Hippocampal formation (tissue), 2 donors: ENCODE data around the gene SEMA5A.

ENCODE experiments used
- DNase-seq, 2 donors: peaks; one replicate each; lab custom pipeline; 2025; lab: John Stamatoyannopoulos, UW

The SEMA5A gene

GRCh38 chr5:9115093-9115492, 430.8 kb downstream of the SEMA5A start:
- no peak for DNase-seq

GRCh38 chr5:9112520-9113291, 433.2 kb downstream of the SEMA5A start:
- DNase-seq: no peak

DNA sequence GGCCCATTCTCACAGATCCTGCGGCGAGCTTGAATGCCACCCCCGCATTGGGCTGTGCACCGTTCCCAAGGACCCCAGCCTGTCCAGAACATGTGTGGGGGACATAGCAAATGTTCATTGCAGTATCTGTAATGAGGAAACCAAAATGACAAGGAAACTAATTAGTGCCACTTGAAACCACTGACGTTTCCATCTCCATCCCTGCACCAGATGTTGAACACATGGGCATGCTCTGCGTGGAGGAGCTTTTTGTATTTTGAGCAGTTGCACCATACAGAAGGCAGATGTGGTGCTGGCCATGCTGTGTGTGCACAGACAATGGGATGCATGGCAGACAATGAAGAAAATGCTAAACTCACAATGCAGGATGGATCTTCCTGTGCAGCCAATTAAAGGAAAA, 437.7 kb downstream of the SEMA5A start:
- no peak for DNase-seq

GRCh38 chr5:9105851-9106250, 440.0 kb downstream of the SEMA5A start:
- DNase-seq: no peak

- DNase-seq: no peak
Measured at GRCh38 chr5:9104571-9105339, 441.1 kb downstream of the SEMA5A start.

DNA sequence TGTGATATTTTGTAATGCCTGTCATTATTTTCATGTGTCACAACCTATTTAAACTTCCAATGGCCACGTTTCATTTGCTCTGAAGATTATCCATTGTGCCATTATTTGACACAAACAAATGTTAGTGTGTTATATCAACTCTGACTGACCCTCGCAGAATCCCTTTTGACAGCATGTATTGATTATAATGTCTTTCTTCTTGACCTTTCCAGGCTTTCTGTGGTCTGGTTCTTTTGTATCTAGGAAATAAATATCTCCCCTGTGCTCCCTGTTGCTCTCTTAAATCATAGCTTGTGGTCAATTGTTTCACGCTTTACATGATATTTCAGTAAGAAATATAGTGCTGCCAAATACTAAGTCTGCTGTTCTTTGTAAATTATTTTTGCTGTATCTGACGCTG, 442.6 kb downstream of the SEMA5A start:
- DNase-seq: no peak

DNA sequence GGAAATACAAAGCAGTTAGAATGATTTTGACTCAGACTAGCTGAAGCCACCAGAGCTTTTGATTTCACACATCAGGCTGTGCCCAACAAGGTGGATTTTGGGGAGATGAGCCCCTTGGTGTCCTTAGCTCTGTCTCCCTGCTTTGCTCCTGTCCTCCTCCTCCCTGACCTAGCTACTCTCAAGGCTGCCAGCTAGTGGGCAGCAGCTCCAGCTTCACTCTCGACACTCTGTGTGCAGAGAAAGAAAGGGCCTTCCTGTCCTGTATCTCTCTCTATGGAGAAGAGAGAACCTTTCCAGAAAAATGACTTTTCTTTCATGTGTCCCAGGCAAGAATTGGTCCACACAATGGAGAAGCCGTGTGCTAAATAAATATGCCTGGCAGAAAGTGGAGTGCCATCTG, 446.2 kb downstream of the SEMA5A start:
- no peak for DNase-seq

GRCh38 chr5:9098990-9099389, 446.9 kb downstream of the SEMA5A start:
- DNase-seq: no peak

GRCh38 chr5:9094582-9094981, 451.3 kb downstream of the SEMA5A start:
- no peak for DNase-seq

DNA sequence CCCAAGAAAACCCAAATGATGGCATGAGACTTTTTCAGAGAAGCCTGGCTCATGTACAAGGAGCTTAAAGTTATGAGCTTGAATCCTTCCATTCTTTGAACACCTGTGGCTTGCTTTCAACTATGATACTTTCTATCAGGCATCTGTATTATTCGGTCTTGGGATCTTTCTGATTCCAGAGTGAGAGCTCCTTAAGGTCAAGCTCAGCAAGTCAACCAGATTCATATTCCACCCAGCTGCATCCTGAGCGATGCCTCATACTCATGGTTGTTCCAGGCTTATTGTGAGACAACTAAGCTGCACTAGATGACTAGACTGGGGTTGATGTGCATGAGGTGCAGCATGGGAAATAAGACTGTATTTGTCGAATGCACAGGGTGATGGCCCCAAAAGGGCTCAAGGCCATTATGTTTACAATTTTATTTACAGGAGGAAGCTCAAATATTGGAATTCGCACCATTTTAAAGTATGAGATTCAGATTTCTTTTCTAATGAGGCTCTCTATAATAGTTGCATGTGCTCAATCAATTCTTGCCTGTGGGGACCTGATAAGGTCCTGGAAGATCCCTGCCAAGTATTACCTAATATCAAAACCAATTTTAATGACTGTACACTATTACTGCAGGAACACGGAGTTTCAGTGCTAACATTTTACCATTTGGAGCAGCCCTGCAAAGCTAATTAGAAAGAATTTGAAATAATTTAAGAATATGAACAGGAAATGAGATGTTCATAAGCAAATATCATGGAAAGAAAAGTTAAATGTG, 453.8 kb downstream of the SEMA5A start:
- DNase-seq: no peak

DNA sequence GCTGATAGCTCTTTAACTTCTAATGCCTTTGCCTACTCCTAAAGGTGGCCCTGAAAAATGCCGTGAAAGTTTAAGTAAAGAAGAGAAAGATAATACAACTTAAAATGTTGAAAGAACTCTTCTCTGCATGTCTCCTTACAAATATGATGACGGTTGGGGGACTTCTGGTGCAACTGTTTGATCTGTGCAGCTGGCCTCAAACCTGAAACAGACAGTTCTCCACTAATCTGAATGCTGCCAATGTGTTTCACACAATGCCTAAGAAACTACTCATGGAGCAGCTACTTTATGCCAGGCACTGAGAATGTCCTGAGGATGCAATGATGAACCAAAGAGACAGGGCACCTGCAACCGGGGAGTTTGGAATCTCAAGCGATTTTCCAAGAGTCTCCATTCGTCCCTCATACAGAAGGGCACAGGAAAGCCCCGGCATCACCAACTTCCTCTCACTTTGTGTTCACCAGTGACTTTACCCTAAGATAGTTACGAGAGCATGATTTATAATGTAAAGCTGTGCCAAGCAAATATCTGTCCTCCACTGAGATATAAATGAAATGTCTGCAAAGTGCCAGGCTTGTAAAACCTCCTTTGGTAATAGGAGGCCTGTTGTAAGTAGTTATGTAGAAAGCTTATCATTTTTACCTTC, 455.4 kb downstream of the SEMA5A start:
- no peak for DNase-seq

- DNase-seq: no peak
Measured at GRCh38 chr5:9089893-9090292, 456.0 kb downstream of the SEMA5A start.

DNA sequence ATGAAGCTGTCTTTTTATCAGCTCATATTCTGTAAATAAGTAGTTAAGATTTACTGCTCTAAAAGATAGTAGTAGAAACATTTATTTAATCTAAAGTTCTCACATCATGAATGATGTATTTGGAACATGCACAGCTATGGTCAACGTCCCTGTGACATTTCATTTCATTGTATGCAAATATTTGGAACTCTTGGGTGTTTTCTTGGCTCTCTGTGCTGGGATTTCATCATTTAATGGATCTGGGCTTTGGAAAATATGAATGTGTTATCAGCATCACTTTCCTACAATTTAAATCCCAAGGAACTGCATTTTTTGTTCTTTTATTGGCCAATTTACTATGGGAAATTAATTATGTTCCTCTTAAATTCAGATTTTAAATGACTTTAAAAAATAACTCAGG, 462.9 kb downstream of the SEMA5A start:
- DNase-seq: no peak

DNA sequence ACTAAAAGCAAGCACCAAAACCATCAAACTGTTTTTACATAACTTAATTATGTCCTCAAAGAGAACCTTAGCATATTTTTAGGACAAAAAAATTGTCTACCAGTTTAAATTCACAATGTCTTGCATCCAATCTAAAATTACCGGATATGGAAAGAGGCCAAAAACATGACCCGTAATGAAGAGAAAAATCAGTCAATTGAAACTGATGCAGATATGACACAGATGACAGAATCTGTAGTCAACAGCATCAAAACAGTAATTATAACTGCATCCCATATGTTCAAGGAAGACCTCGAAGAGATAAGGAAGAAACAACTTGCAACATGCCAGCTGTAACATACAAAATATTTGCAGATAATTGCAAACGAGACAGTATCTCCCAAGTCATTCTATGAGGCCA, 473.2 kb downstream of the SEMA5A start:
- no peak for DNase-seq

GRCh38 chr5:9071524-9071923, 474.4 kb downstream of the SEMA5A start:
- DNase-seq: no peak

GRCh38 chr5:9071074-9071473, 474.8 kb downstream of the SEMA5A start:
- no peak for DNase-seq

- no peak for DNase-seq
Measured at GRCh38 chr5:9069650-9070049, 476.2 kb downstream of the SEMA5A start.

DNA sequence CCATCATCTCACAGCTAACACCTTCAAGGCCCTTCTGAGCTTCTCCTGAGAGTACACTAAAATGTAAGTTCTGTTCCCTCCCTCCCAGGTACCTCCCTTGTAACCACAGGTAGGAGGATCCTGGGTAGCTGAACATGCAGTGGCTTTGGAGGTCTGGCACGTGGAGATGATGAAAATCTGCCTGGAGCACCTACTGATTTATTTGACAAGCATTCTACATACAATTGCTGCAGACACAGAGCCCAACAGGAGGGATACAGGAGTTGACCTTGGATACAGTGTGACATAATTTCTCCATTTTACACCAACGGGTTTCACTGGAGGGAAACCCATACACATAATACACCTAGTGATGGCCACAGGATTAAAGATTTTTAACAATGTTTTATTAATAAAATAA, 478.7 kb downstream of the SEMA5A start:
- no peak for DNase-seq

- DNase-seq: no peak
Measured at GRCh38 chr5:9066349-9066748, 479.5 kb downstream of the SEMA5A start.

- no peak for DNase-seq
Measured at GRCh38 chr5:9063615-9064245, 482.1 kb downstream of the SEMA5A start.

DNA sequence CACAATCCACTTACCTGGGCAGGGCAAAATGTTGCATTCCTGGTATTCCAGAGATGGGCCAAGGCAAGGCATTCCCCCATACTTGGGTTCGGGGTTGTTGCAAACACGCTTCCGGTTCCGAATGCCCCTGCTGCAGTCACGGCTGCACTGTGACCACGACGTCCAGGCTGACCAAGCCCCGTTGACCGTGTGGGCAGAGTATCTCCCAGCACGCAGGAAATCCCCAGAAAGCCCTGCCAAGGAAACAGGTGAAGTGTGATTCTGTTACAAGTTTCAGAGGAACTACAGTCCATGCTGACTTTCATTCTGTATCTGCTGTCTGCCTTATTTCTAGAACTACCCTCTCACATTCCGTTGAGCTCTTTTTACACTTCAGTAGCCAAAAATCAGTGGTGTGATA, 483.0 kb downstream of the SEMA5A start:
- DNase-seq: no peak
